OCI-LY7 (cell line): ENCODE measurements around the gene LCOR.

Experiments used
- CTCF ChIP-seq: fragments of 200-600 bp; sonication (generic); conservative IDR thresholded peaks from 2 replicates; pipeline ENCODE4 v1.5.1; 2014; ENCODE audit warnings: mild to moderate bottlenecking, antibody characterized with exemption, low read length, moderate library complexity, mixed read lengths
- EZH2phosphoT487 ChIP-seq: fragments of 200-600 bp; sonication (generic); IDR thresholded peaks from 2 replicates; pipeline ENCODE4 v1.6.1; 2018; ENCODE audit warnings: low read depth, borderline replicate concordance, mild to moderate bottlenecking, mixed run types, antibody characterized with exemption, low read length, moderate library complexity, mixed read lengths

GRCh38 chr10:96890580-96890979 is 58.5 kb downstream of the LCOR start:
- TF ChIP-seq CTCF, result no peak
- TF ChIP-seq EZH2phosphoT487, result no peak
